ENCODE results near the gene MAPKAPK5. TPM values are rescaled to one million over a fixed set of nuclear protein-coding genes. Genes with fewer than 3 reads are reported as not detected.
"Not testable (repeated sequence)": the region's sequence is repeated elsewhere in the genome, so short reads cannot be mapped to it uniquely, and the experiment has no call there.

MAPKAPK5 gene
- polyA plus RNA-seq, 1 experiment = 32.5 TPM

- H3K4me3 ChIP-seq (ENCODE audit: low read depth, low read length); DNase-seq (ENCODE audit: low read depth); H3K27me3 ChIP-seq (ENCODE audit: control insufficient read depth, insufficient read depth, low read length); H3K36me3 ChIP-seq (ENCODE audit: control insufficient read depth, insufficient read depth, low read length); CTCF ChIA-PET; POLR2A ChIA-PET: not testable (repeated sequence)
- TF ChIP-seq CTCF (IDR thresholded peaks at IDR 0.05; ENCODE audit: insufficient read depth, low read depth, low read length) = peak; percentile 17; the same call in 1 of the 2 replicates
These were observed 17.7 kb upstream of the MAPKAPK5 start for GRCh38 chr12:111824312-111824711.

DNA sequence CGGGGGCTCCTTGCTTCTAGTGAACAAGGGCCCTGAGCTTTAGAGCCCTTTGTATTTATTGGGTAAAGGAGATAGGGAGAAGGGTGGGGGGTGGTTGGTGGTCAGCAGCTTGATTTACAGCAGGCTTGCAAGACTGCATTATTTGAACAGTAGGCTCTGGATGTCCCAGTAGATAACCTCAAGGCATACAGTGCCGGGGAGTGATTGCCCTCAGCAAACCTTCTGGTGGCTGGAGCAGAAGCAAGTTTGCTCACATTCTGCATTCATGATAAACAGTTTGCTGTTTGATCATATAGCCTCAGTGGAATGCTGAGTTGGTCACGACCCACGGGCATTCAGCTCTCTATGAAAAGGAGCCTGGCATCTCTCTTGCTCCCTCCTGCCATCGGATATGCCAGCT is 16.5 kb upstream of the MAPKAPK5 start:
- ChIA-PET POLR2A (no interaction called here), CTCF (interaction anchor here (0.6 to 1.8 kb wide), 6 partner anchors 11 to 73 kb away, joined by 3 to 6 read pairs (median 4); no protein-coding TSS in a partner anchor)
- no peak for TF ChIP-seq CTCF (IDR thresholded peaks at IDR 0.05; ENCODE audit: insufficient read depth, low read depth, low read length)
- H3K4me3 ChIP-seq (ENCODE audit: low read depth, low read length) = no peak overlapping the region
- DNase-seq (ENCODE audit: low read depth) = no peak
- peaks cover 8% of the 10 kb centered on the region for H3K27me3 ChIP-seq (ENCODE audit: control insufficient read depth, insufficient read depth, low read length)
- no peaks in the 10 kb centered on the region for H3K36me3 ChIP-seq (ENCODE audit: control insufficient read depth, insufficient read depth, low read length)

DNA sequence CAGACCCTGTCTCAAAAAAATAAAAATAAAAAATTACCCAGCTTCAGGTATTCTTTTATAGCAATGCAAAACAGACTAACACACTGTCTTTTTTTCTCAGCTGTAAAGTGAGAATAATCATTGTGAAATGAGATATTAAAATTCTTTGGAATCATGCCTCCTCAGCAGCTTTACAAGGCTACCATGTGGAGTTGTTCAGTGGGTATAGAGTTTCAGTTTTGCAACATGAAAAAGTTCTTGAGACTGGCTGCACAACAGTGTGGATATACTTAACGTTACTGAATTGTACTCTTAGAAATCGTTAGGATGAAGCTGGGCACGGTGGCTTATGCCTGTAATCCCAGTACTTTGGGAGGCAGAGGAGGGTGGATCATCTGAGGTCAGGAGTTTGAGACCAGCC is 15.7 kb upstream of the MAPKAPK5 start:
- no peak for DNase-seq (ENCODE audit: low read depth)
- CTCF ChIA-PET = interaction anchor here (1.0 to 1.8 kb wide), 5 partner anchors 12 to 73 kb away, joined by 3 to 6 read pairs (median 5); no protein-coding TSS in a partner anchor

GRCh38 chr12:111826992-111827391 is 15.0 kb upstream of the MAPKAPK5 start:
- CTCF ChIA-PET = interaction anchor here (1.2 to 1.8 kb wide), 3 partner anchors 12 to 74 kb away, joined by 3 to 6 read pairs (median 5); no protein-coding TSS in a partner anchor
- POLR2A ChIA-PET = no interaction called here
- Histone ChIP-seq H3K4me3 (ENCODE audit: low read depth, low read length) (no peak overlapping the region), H3K36me3 (ENCODE audit: control insufficient read depth, insufficient read depth, low read length) (no peaks in the 10 kb centered on the region), H3K27me3 (ENCODE audit: control insufficient read depth, insufficient read depth, low read length) (peaks cover 8% of the 10 kb centered on the region)
- no peak for DNase-seq (ENCODE audit: low read depth)
- no peak for TF ChIP-seq CTCF (IDR thresholded peaks at IDR 0.05; ENCODE audit: insufficient read depth, low read depth, low read length)

More for the DNA sequence above, 15.7 kb upstream of the MAPKAPK5 start:
- H3K4me3 ChIP-seq (ENCODE audit: low read depth, low read length) = no peak overlapping the region
- POLR2A ChIA-PET = no interaction called here
- peaks cover 8% of the 10 kb centered on the region for H3K27me3 ChIP-seq (ENCODE audit: control insufficient read depth, insufficient read depth, low read length)
- H3K36me3 ChIP-seq (ENCODE audit: control insufficient read depth, insufficient read depth, low read length) = no peaks in the 10 kb centered on the region
- TF ChIP-seq CTCF (IDR thresholded peaks at IDR 0.05; ENCODE audit: insufficient read depth, low read depth, low read length) = no peak

DNA sequence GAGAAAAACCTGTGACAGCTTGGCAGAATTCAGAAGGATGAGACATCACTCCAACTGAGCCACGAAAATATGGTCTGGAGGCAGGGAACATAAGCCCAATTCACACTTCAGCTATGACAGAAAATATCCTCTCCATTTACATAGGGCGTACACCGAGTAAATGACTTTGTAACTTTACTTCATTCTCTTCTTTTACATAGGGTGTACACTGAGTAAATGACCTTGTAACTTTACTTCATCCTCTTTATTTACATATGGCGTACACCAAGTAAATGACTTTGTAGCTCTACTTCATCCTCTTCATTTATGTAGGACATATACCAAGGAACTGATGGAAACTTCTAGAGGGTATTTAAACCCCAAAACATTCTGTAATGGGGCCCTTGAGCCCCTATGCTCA is 14.1 kb upstream of the MAPKAPK5 start:
- ChIA-PET POLR2A (no interaction called here), CTCF (interaction anchor here (1.2 kb wide), 1 partner anchor 15 kb away, joined by 3 read pairs; no protein-coding TSS in a partner anchor)
- DNase-seq (ENCODE audit: low read depth) = no peak
- H3K36me3 ChIP-seq (ENCODE audit: control insufficient read depth, insufficient read depth, low read length) = no peaks in the 10 kb centered on the region
- peaks cover 8% of the 10 kb centered on the region for H3K27me3 ChIP-seq (ENCODE audit: control insufficient read depth, insufficient read depth, low read length)
- TF ChIP-seq CTCF (IDR thresholded peaks at IDR 0.05; ENCODE audit: insufficient read depth, low read depth, low read length) = no peak
- H3K4me3 ChIP-seq (ENCODE audit: low read depth, low read length) = no peak overlapping the region

All from BJ (cell line).